ENCODE data around the gene ADARB2.

The ADARB2 gene

GRCh38 chr10:1148855-1149605 is 588.3 kb downstream of the ADARB2 start:
- Histone ChIP-seq H3K27ac (replicated peaks) (no peak overlapping the region), H3K27me3 (ENCODE audit: insufficient read depth, poor library complexity, severe bottlenecking) (no peaks in the 10 kb centered on the region), H3K4me3 (replicated peaks; ENCODE audit: insufficient read depth, low read length) (no peak overlapping the region)
- no peak for DNase-seq (ENCODE audit: low read depth in 1 of 2, low spot score in 1 of 2)
- TF ChIP-seq, protein P1, sequence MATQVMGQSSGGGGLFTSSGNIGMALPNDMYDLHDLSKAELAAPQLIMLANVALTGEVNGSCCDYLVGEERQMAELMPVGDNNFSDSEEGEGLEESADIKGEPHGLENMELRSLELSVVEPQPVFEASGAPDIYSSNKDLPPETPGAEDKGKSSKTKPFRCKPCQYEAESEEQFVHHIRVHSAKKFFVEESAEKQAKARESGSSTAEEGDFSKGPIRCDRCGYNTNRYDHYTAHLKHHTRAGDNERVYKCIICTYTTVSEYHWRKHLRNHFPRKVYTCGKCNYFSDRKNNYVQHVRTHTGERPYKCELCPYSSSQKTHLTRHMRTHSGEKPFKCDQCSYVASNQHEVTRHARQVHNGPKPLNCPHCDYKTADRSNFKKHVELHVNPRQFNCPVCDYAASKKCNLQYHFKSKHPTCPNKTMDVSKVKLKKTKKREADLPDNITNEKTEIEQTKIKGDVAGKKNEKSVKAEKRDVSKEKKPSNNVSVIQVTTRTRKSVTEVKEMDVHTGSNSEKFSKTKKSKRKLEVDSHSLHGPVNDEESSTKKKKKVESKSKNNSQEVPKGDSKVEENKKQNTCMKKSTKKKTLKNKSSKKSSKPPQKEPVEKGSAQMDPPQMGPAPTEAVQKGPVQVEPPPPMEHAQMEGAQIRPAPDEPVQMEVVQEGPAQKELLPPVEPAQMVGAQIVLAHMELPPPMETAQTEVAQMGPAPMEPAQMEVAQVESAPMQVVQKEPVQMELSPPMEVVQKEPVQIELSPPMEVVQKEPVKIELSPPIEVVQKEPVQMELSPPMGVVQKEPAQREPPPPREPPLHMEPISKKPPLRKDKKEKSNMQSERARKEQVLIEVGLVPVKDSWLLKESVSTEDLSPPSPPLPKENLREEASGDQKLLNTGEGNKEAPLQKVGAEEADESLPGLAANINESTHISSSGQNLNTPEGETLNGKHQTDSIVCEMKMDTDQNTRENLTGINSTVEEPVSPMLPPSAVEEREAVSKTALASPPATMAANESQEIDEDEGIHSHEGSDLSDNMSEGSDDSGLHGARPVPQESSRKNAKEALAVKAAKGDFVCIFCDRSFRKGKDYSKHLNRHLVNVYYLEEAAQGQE (IDR thresholded peaks at IDR 0.05; ENCODE audit: insufficient replicate concordance, low read depth), result no peak
- TF ChIP-seq SPI1 (IDR thresholded peaks at IDR 0.05; ENCODE audit: borderline replicate concordance, low read depth) (no peak), POLR2AphosphoS5 (IDR thresholded peaks at IDR 0.05; ENCODE audit: low read depth) (no peak), GABPA (IDR thresholded peaks at IDR 0.05; ENCODE audit: low read depth) (no peak)
- TF ChIP-seq, protein P2, sequence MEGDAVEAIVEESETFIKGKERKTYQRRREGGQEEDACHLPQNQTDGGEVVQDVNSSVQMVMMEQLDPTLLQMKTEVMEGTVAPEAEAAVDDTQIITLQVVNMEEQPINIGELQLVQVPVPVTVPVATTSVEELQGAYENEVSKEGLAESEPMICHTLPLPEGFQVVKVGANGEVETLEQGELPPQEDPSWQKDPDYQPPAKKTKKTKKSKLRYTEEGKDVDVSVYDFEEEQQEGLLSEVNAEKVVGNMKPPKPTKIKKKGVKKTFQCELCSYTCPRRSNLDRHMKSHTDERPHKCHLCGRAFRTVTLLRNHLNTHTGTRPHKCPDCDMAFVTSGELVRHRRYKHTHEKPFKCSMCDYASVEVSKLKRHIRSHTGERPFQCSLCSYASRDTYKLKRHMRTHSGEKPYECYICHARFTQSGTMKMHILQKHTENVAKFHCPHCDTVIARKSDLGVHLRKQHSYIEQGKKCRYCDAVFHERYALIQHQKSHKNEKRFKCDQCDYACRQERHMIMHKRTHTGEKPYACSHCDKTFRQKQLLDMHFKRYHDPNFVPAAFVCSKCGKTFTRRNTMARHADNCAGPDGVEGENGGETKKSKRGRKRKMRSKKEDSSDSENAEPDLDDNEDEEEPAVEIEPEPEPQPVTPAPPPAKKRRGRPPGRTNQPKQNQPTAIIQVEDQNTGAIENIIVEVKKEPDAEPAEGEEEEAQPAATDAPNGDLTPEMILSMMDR (IDR thresholded peaks at IDR 0.05; ENCODE audit: insufficient read depth, low read length), result no peak

DNA sequence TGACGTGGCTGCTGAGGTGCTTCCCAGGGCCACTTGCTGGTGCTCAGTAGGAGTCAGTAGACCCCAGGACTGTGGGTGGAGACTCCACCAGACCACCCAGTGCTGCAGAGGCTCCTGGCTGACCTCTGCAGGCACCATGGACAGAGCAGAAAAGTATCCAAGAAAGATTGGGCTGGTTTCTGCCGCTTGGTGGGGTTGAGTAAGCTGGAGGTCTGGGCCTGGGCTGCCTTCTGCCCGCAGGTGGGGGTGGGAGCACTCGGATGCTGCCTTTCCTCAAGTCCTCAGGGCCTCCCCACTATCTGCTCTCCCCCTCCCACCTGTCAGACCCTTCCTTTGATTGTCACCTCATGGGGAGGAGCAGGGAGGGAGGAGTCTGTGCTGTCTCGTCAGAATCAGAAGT is 589.5 kb downstream of the ADARB2 start:
- no peaks in the 10 kb centered on the region for H3K27me3 ChIP-seq (ENCODE audit: insufficient read depth, poor library complexity, severe bottlenecking)
- TF ChIP-seq SPI1 (IDR thresholded peaks at IDR 0.05; ENCODE audit: borderline replicate concordance, low read depth) (no peak), POLR2AphosphoS5 (IDR thresholded peaks at IDR 0.05; ENCODE audit: low read depth) (no peak), GABPA (IDR thresholded peaks at IDR 0.05; ENCODE audit: low read depth) (no peak)
- TF ChIP-seq, protein P1 (IDR thresholded peaks at IDR 0.05; ENCODE audit: insufficient replicate concordance, low read depth), result no peak
- TF ChIP-seq, protein P2 (IDR thresholded peaks at IDR 0.05; ENCODE audit: insufficient read depth, low read length), result no peak
- no peak overlapping the region for H3K4me3 ChIP-seq (replicated peaks; ENCODE audit: insufficient read depth, low read length)
- DNase-seq (ENCODE audit: low read depth in 1 of 2, low spot score in 1 of 2), result no peak
- H3K27ac ChIP-seq (replicated peaks), result no peak overlapping the region

DNA sequence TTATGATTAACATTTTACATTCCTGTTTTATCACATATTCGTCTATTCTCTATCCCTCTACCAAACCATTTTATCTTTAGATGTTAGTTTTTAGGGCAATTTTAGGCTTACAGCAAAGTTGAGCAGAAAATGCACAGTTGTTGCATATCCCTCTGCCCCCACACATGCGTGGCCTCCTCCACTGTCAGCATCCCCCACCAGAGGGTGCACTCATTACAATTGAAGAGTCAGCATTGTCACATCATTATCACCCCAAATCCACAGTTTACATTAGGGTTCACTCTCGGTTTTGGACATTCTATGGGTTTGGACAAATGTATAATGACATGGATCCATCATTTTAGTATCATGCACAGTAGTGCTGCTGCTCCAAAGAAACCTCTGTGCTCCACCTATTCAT is 594.7 kb downstream of the ADARB2 start:
- no peaks in the 10 kb centered on the region for H3K27me3 ChIP-seq (ENCODE audit: insufficient read depth, poor library complexity, severe bottlenecking)
- no peak overlapping the region for H3K4me3 ChIP-seq (replicated peaks; ENCODE audit: insufficient read depth, low read length)
- no peak for TF ChIP-seq GABPA (IDR thresholded peaks at IDR 0.05; ENCODE audit: low read depth)
- TF ChIP-seq POLR2AphosphoS5 (IDR thresholded peaks at IDR 0.05; ENCODE audit: low read depth), result no peak
- TF ChIP-seq, protein P2 (IDR thresholded peaks at IDR 0.05; ENCODE audit: insufficient read depth, low read length), result no peak
- TF ChIP-seq SPI1 (IDR thresholded peaks at IDR 0.05; ENCODE audit: borderline replicate concordance, low read depth), result no peak
- TF ChIP-seq, protein P1 (IDR thresholded peaks at IDR 0.05; ENCODE audit: insufficient replicate concordance, low read depth), result no peak
- DNase-seq (ENCODE audit: low read depth in 1 of 2, low spot score in 1 of 2), result no peak
- H3K27ac ChIP-seq (replicated peaks), result no peak overlapping the region

Measured in HL-60 (cell line).